22Rv1 (cell line): ENCODE measurements around the gene RBM20.
"Not testable (repeated sequence)": the region's sequence is repeated elsewhere in the genome, so short reads cannot be mapped to it uniquely, and the experiment has no call there.

Source experiments
- H3K27ac ChIP-seq: fragments of 450-650 bp; 2 replicates; pipeline ENCODE4 v1.5.1; 2017
- ZFX ChIP-seq: fragments of 450-650 bp; IDR thresholded peaks from 2 replicates; pipeline ENCODE4 v1.6.1; 2017; ENCODE audit warnings: antibody characterized with exemption, borderline replicate concordance
- TF ChIP-seq, protein P1 (sequence below): fragments of 450-650 bp; IDR thresholded peaks from 2 replicates; pipeline ENCODE4 v1.5.1; 2017; ENCODE audit warnings: mild to moderate bottlenecking

The RBM20 gene

DNA sequence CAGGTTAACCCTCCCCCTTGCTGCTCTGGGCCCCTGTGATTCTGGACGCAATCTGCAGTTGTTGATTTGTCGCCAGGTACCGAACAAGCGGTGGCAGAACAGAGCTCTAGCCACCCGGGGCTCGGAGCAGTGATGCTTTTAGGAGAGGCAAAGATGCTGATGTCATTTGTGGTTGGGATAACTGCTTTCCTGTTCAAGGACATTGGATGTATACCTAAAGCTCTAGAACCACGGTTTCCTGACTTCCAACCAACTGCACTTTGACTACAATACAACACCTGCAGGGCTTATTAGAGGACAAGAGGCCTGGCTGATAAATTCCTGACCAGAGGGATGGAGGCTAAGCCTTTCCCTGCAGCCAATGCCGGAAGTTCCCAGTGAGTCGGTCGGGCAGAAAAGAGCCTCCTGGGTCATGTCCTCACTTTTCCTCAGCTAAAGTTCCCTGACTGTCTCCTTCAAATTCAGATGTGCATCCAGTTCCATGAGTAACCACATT is 6.5 kb upstream of the RBM20 start:
- no peak for TF ChIP-seq ZFX
- TF ChIP-seq, protein P1, sequence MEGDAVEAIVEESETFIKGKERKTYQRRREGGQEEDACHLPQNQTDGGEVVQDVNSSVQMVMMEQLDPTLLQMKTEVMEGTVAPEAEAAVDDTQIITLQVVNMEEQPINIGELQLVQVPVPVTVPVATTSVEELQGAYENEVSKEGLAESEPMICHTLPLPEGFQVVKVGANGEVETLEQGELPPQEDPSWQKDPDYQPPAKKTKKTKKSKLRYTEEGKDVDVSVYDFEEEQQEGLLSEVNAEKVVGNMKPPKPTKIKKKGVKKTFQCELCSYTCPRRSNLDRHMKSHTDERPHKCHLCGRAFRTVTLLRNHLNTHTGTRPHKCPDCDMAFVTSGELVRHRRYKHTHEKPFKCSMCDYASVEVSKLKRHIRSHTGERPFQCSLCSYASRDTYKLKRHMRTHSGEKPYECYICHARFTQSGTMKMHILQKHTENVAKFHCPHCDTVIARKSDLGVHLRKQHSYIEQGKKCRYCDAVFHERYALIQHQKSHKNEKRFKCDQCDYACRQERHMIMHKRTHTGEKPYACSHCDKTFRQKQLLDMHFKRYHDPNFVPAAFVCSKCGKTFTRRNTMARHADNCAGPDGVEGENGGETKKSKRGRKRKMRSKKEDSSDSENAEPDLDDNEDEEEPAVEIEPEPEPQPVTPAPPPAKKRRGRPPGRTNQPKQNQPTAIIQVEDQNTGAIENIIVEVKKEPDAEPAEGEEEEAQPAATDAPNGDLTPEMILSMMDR = no peak

DNA sequence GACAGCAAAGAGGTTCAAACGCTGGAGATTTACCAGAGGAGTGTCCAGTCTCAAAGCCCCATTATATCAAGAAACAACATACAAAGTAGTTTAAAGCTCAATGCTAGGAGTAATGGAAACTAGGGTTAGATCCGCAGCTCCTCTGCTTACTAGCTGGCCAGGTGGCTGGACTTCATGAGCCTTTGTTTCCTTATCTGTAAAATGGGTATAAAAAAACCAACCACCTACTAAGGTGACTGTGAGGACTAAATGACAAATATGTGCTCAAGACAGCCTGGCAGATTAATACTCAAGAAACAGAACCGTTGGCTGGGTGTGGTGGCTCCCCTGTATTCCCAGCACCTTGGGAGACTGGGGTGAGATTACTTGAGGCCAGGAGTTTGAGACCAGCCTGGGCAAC is 5.8 kb upstream of the RBM20 start:
- no peak for TF ChIP-seq ZFX
- TF ChIP-seq, protein P1 = no peak

More for the DNA sequence above, 6.5 kb upstream of the RBM20 start:
- no peak overlapping the region for H3K27ac ChIP-seq

DNA sequence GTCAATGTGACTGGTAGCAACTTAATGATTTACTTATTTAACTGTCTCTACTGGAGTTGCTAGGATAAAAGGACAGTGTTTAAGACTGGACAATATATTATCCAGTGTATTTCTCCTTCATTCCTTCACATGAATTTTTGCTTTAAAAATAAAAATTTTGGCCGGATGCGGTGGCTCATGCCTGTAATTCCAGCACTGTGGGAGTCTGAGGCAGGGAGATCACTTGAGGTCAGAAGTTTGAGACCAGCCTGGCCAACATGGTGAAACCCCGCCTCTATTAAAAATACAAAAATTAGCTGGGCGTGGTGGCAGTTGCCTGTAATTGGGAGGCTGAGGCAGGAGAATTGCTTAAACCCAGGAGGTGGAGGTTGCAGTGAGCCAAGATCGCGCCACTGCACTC is 5.1 kb upstream of the RBM20 start:
- not testable (repeated sequence) for H3K27ac ChIP-seq

More for the DNA sequence above, 5.8 kb upstream of the RBM20 start:
- H3K27ac ChIP-seq = no peak overlapping the region

DNA sequence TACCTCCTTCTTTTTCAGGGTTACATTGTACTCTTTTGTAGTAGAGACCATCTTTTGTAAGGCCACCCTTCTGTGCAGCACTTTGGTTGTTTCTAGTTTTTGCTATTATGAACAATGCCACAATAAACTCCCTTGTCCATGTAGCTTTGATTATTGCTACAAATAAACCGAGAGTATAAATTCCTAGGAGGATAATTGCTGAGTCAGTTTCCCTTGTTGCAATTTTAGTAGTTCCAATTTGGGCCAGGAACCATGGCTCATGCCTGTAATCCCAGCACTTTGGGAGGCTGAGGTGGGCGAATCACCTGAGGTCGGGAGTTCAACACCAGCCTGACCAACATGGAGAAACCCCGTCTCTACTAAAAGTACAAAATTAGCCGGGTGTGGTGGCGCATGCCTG is 4.3 kb upstream of the RBM20 start:
- H3K27ac ChIP-seq = not testable (repeated sequence)

DNA sequence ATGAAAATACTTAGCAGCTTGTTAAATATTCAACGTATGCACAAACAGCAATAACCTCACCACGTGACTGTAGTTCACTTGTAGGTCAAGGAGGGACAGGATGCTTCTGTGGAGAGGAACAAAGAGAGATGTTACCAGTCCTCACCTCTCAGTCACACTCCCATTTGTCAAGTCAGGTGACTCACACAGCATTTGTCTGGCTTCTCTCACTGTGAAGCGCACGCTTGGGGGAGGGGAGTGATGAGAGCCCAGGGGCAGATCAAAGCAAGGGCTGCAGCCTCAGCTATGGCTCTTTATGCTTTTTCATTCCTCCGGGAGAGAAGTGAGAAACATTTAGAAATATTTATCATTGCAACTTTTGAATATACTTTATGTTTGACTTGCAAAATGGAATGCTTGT is 2.9 kb upstream of the RBM20 start:
- TF ChIP-seq, protein P1 = no peak
- TF ChIP-seq ZFX = no peak
- H3K27ac ChIP-seq = no peak overlapping the region

DNA sequence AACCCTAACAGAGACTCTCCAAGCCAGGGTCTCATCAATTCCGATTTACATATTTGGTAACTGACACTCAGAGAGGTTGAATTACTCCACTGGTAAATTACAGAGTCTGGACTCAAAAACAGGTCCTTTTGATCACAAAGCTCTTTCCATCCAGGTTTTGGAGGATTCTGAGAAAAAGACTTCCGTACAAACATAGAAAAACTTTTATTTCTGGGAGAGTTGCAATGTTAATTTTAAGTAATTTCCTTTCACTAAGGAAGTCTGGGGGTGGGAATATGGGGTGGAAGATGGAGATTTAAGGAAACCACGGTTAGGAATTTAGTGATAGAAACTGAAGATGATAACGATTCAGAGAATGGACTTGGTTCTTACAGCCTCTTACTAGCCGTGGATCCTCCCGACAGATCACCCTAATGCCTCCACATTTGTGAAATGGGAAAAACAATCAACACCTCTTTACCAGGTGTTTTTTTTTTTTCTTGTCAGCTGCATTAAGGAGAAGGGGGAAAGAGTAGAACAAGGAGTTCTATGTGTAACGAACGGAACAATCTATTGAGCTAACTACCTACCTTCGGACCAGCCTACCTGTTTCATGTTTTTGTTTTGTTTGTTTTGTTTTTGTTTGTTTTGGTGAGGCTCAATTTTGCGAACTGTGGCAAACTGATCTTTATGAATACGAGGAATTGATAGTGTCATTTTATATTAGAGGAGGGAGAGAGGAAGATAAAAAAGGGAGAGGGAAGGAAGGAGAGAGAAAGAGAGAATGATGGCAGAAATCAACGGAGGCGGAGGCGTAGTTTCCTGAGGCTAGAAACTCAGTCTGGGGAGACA is 1.7 kb upstream of the RBM20 start:
- TF ChIP-seq ZFX = no peak
- TF ChIP-seq, protein P1 = no peak
- H3K27ac ChIP-seq = no peak overlapping the region

DNA sequence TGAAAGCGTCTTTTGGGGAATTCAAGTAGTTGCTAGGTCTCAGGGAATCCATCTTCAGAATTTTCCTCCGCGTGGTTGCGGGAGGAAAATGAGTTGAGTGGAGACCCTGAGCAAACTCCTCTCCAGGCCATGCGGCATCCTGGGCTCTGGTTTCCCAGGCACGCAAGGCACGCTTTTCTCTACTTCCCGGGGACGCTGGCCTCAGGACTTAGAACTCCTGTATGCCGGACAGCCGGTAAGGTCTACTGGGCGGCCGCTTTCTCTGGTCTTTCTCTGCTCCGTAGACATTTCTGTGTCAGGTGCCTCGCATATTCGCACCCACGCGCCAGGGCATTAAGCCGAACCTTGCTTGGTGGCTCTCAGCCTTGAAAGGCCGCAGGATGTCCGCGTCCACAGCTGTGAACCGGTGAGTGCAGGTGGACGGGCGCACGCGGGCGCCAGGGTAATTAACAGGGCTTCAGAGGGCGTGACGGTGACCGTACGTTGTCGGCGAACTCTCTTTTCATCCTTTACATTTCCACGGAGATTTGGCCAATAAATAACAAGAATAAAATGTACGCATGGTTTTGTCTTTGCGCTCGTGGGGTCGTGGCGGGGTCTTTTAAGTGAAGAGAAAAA is 992 bp upstream of the RBM20 start:
- H3K27ac ChIP-seq = no peak overlapping the region
- TF ChIP-seq, protein P1 = no peak
- TF ChIP-seq ZFX = no peak

DNA sequence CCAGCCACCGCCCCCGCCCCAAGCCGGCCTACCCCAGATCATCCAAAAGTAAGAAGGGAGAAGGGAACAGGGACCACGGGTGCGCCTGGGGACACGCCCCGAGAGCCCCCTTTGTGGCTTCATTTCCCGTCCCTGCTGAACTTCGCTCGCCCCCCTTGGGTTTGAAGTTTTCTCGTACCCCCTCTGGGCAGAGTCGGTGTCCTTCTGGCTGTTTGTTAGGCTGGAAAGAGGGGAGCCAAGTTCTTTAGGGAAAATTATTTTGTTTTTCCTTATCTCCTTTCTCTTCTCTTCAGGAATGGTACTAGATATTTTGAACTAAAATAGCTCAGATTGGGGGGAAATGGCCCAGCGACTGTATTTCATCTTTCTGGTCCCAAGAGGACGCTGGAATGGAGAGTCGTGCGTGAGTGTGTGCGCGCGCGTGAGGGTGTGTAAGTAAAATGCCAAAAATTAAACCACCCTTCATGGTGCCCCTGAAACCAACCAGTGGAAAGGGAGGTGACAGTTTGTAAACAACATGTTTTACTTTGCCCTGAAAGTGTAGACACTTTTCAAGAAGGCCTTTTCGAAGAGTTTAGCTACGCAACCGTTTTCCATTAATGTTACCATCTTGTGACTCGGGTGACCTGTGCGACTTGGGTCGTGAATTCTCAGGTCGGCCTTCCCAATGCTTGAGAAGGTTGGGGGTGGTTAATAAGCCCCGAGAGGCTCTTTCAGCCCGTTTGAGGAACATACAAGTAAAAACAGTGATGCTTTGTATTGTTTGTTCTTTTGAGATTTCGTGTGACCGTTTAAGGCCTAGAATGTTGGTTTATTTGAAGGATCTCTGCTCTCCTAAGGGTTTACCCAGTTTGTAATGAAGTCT is 694 bp downstream of the RBM20 start:
- TF ChIP-seq, protein P1 = no peak
- H3K27ac ChIP-seq = no peak overlapping the region
